ENCODE data around the gene ZNF398.

DNA sequence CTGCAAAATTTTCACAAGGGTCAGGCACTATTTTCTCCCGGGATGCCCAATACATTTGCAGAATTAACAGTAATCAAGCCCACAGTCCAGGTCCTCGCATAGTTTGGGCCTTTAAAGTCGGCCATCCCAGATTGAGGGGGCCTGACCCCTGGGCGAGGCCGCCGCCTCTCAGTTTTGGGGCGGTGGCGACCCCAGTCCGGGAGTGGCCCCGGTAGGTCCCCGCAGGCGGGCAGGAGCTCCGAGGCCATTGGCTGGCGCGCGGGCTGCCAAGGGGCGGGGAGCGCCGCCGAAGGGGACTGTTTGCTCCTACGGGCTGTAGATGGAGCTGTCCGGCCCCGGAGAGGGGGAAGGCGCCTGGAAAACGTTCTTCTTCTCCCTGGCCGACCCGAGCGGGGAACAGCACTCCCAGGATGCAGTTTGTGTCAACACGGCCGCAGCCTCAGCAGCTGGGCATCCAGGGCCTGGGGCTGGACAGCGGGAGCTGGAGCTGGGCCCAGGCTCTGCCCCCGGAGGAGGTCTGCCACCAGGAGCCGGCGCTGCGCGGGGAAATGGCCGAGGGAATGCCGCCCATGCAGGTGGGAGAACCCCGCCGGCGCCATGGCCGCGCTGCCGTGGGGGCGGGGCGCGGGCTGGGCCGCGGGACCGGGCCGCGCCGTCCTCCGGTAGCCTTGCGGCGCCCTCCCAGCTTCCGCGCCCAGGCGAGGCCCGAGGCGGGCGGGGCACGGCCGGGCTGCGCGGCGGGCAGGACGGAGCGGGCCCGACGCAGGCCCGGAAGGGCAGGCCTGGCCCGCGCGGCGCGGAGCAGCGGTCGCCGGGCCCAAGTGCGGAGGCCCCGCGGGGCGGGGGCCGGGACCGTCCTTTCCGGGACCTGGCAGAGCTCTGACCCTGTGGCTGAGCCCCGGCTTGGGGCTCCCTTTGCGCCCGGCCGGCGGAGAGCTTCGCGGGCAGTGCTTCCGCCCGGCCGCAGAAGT is 48.2 kb downstream of the ZNF398 start, which contains the start of gene ZNF282:
- TF ChIP-seq POLR2A (IDR thresholded peaks at IDR 0.05) (peak; percentile 36 to 59), CTCF (IDR thresholded peaks at IDR 0.05) (peak in 5 of 6 experiments; percentile 16 to 68 (median 58))
